ENCODE data around the gene IGDCC3. TPM values are rescaled to one million over a fixed set of nuclear protein-coding genes. Genes with fewer than 3 reads are reported as not detected.

The IGDCC3 gene
- total and polyA plus RNA-seq, 2 donors (not counting 3 experiments of a cell fraction or from before 2014, with no cell fraction given): 0.03 TPM; not detected in 1

- Histone ChIP-seq H3K79me2 (ENCODE audit: control insufficient read depth, insufficient read depth, low read length) (no peaks in the 10 kb centered on the region), H4K20me1 (replicated peaks; ENCODE audit: control insufficient read depth, extremely low read depth, insufficient read depth, low read length) (no peaks in the 10 kb centered on the region), H3K9ac (replicated peaks; ENCODE audit: extremely low read depth, insufficient read depth, low read length) (no peak overlapping the region), H2AFZ (ENCODE audit: low read depth, low read length) (no peak overlapping the region), H3K4me1 (ENCODE audit: control insufficient read depth, extremely low read depth, insufficient read depth, low read length) (peaks cover 6% of the 10 kb centered on the region), H3K36me3 (ENCODE audit: control insufficient read depth in 2 of 2, extremely low read depth in 1 of 2, insufficient read depth in 2 of 2, low read length in 2 of 2) (no peaks in the 10 kb centered on the region), H3K9me1 (replicated peaks; ENCODE audit: control insufficient read depth, extremely low read depth, insufficient read depth, low read length) (no peaks in the 10 kb centered on the region), H3K4me2 (ENCODE audit: insufficient read depth, low read length) (no peak overlapping the region), H3K9me3 (replicated peaks; ENCODE audit: control insufficient read depth, insufficient read depth, low read length) (no peaks in the 10 kb centered on the region), H3K27me3 (ENCODE audit: control insufficient read depth in 2 of 2, insufficient read depth in 2 of 2, low read length in 2 of 2) (peaks cover 20 to 23% of the 10 kb centered on the region in 2 experiments), H3K4me3 (replicated peaks in 1 of 3; ENCODE audit: insufficient read depth in 1 of 3, low read depth in 1 of 3, low read length in 3 of 3) (no peak overlapping the region), H3K27ac (ENCODE audit: insufficient read depth, low read depth, low read length) (no peak overlapping the region)
- intact Hi-C loops (cut with micrococcal nuclease) (no loop called here), dilution Hi-C loops (cut with MboI; ENCODE audit: extremely low pct_ligation_motif_present, low sequenced_read_pairs) (no loop called here)
- ChIA-PET POLR2A (no interaction called here), CTCF (interaction anchor here (0.5 to 11.5 kb wide), 5 partner anchors 13 to 602 kb away, joined by 3 to 274 read pairs (median 3); no protein-coding TSS in a partner anchor)
- no peak for TF ChIP-seq CTCF (IDR thresholded peaks at IDR 0.05; ENCODE audit: extremely low read depth in 1 of 2, insufficient read depth in 1 of 2, low read depth in 1 of 2, low read length in 2 of 2)
- no TSS peak for BruUV-seq (replicated peaks)
- DNase-seq (ENCODE audit: low read depth, low spot score) (no peak), FAIRE-seq (no peak)
Measured at GRCh38 chr15:65382921-65383320, 5.1 kb upstream of the IGDCC3 start.

GRCh38 chr15:65382146-65382491 lies 4.3 kb upstream of the IGDCC3 start:
- H3K79me2 ChIP-seq (ENCODE audit: control insufficient read depth, insufficient read depth, low read length): no peaks in the 10 kb centered on the region
- no TSS peak for BruUV-seq (replicated peaks)
- H3K4me3 ChIP-seq (replicated peaks in 1 of 3; ENCODE audit: insufficient read depth in 1 of 3, low read depth in 1 of 3, low read length in 3 of 3): no peak overlapping the region
- dilution Hi-C loops (cut with MboI; ENCODE audit: extremely low pct_ligation_motif_present, low sequenced_read_pairs) (no loop called here), intact Hi-C loops (cut with micrococcal nuclease) (no loop called here)
- H3K27me3 ChIP-seq (ENCODE audit: control insufficient read depth in 2 of 2, insufficient read depth in 2 of 2, low read length in 2 of 2): peaks cover 20 to 24% of the 10 kb centered on the region in 2 experiments
- no peak for FAIRE-seq
- no peaks in the 10 kb centered on the region for H4K20me1 ChIP-seq (replicated peaks; ENCODE audit: control insufficient read depth, extremely low read depth, insufficient read depth, low read length)
- no peak overlapping the region for H2AFZ ChIP-seq (ENCODE audit: low read depth, low read length)
- no peaks in the 10 kb centered on the region for H3K9me1 ChIP-seq (replicated peaks; ENCODE audit: control insufficient read depth, extremely low read depth, insufficient read depth, low read length)
- POLR2A ChIA-PET: no interaction called here
- H3K9ac ChIP-seq (replicated peaks; ENCODE audit: extremely low read depth, insufficient read depth, low read length): no peak overlapping the region
- TF ChIP-seq GATA2 (IDR thresholded peaks at IDR 0.05; ENCODE audit: insufficient read depth, insufficient read length, low read depth, low read length): no peak
- TF ChIP-seq MYC (IDR thresholded peaks at IDR 0.05; ENCODE audit: low read depth, low read length): no peak
- no peak for TF ChIP-seq CTCF (IDR thresholded peaks at IDR 0.05; ENCODE audit: extremely low read depth in 1 of 2, insufficient read depth in 1 of 2, low read depth in 1 of 2, low read length in 2 of 2)
- TF ChIP-seq JUN (IDR thresholded peaks at IDR 0.05; ENCODE audit: borderline replicate concordance, insufficient read depth, insufficient read length, low read depth): no peak
- TF ChIP-seq, protein P1, sequence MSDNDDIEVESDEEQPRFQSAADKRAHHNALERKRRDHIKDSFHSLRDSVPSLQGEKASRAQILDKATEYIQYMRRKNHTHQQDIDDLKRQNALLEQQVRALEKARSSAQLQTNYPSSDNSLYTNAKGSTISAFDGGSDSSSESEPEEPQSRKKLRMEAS (IDR thresholded peaks at IDR 0.05; ENCODE audit: insufficient read depth, insufficient read length): no peak
- TF ChIP-seq EZH2 (IDR thresholded peaks at IDR 0.05; ENCODE audit: borderline replicate concordance, low read depth, low read length, severe bottlenecking): no peak
- no peak for TF ChIP-seq POLR2A (IDR thresholded peaks at IDR 0.05; ENCODE audit: low read depth, low read length)
- no peak for TF ChIP-seq POLR2AphosphoS5 (IDR thresholded peaks at IDR 0.05; ENCODE audit: insufficient read depth, low read depth, low read length)
- TF ChIP-seq FOS (IDR thresholded peaks at IDR 0.05; ENCODE audit: borderline replicate concordance, insufficient read depth, low read length): no peak
- H3K27ac ChIP-seq (ENCODE audit: insufficient read depth, low read depth, low read length): no peak overlapping the region
- peaks cover 7% of the 10 kb centered on the region for H3K4me1 ChIP-seq (ENCODE audit: control insufficient read depth, extremely low read depth, insufficient read depth, low read length)
- no peaks in the 10 kb centered on the region for H3K36me3 ChIP-seq (ENCODE audit: control insufficient read depth in 2 of 2, extremely low read depth in 1 of 2, insufficient read depth in 2 of 2, low read length in 2 of 2)
- CTCF ChIA-PET: interaction anchor here (0.6 to 11.5 kb wide), 5 partner anchors 12 to 602 kb away, joined by 3 to 274 read pairs (median 3); no protein-coding TSS in a partner anchor
- H3K4me2 ChIP-seq (ENCODE audit: insufficient read depth, low read length): no peak overlapping the region
- H3K9me3 ChIP-seq (replicated peaks; ENCODE audit: control insufficient read depth, insufficient read depth, low read length): no peaks in the 10 kb centered on the region
- no peak for DNase-seq (ENCODE audit: low read depth, low spot score)
